ENCODE results near the gene IGSF3.

The IGSF3 gene

GRCh38 chr1:116544588-116545358 is 122.8 kb downstream of the IGSF3 start:
- ATAC-seq = no peak
- TF ChIP-seq GLIS3 (CRISPR knock-in tag; IDR thresholded peaks at IDR 0.05) = no peak
- no peak for TF ChIP-seq OSR1 (CRISPR knock-in tag; IDR thresholded peaks at IDR 0.05)
- TF ChIP-seq PPARA (CRISPR knock-in tag; IDR thresholded peaks at IDR 0.05; ENCODE audit: borderline replicate concordance) = no peak
- no peak for TF ChIP-seq ZC3H10 (CRISPR knock-in tag; IDR thresholded peaks at IDR 0.05)
- TF ChIP-seq ZNF8 (CRISPR knock-in tag; IDR thresholded peaks at IDR 0.05) = no peak
- no peak for TF ChIP-seq ESRRG (CRISPR knock-in tag; IDR thresholded peaks at IDR 0.05)
- TF ChIP-seq SNAI2 (CRISPR knock-in tag; IDR thresholded peaks at IDR 0.05) = no peak
- TF ChIP-seq POU6F1 (CRISPR knock-in tag; IDR thresholded peaks at IDR 0.05; ENCODE audit: borderline replicate concordance, low read depth) = no peak
- TF ChIP-seq TSHZ2 (CRISPR knock-in tag; IDR thresholded peaks at IDR 0.05) = no peak
- TF ChIP-seq ZFP3 (CRISPR knock-in tag; IDR thresholded peaks at IDR 0.05) = no peak
- no peak for TF ChIP-seq CREB5 (CRISPR knock-in tag; IDR thresholded peaks at IDR 0.05; ENCODE audit: low read depth)
- TF ChIP-seq TCF4 (CRISPR knock-in tag; IDR thresholded peaks at IDR 0.05; ENCODE audit: borderline replicate concordance) = no peak

- TF ChIP-seq ESRRG (CRISPR knock-in tag; IDR thresholded peaks at IDR 0.05) = no peak
- TF ChIP-seq CREB5 (CRISPR knock-in tag; IDR thresholded peaks at IDR 0.05; ENCODE audit: low read depth) = no peak
- no peak for TF ChIP-seq CSRNP3 (CRISPR knock-in tag; IDR thresholded peaks at IDR 0.05)
- no peak for TF ChIP-seq ZNF70 (CRISPR knock-in tag; IDR thresholded peaks at IDR 0.05)
- no peak for TF ChIP-seq CSDC2 (CRISPR knock-in tag; IDR thresholded peaks at IDR 0.05)
- no peak for TF ChIP-seq ZC3H10 (CRISPR knock-in tag; IDR thresholded peaks at IDR 0.05)
- TF ChIP-seq TSHZ2 (CRISPR knock-in tag; IDR thresholded peaks at IDR 0.05) = no peak
- TF ChIP-seq TCF4 (CRISPR knock-in tag; IDR thresholded peaks at IDR 0.05; ENCODE audit: borderline replicate concordance) = no peak
- no peak for TF ChIP-seq POU6F1 (CRISPR knock-in tag; IDR thresholded peaks at IDR 0.05; ENCODE audit: borderline replicate concordance, low read depth)
- no peak for TF ChIP-seq PPARA (CRISPR knock-in tag; IDR thresholded peaks at IDR 0.05; ENCODE audit: borderline replicate concordance)
- no peak for TF ChIP-seq RARB (CRISPR knock-in tag; IDR thresholded peaks at IDR 0.05)
- no peak for TF ChIP-seq TOX (CRISPR knock-in tag; IDR thresholded peaks at IDR 0.05; ENCODE audit: borderline replicate concordance)
- TF ChIP-seq SNAI2 (CRISPR knock-in tag; IDR thresholded peaks at IDR 0.05) = no peak
- no peak for TF ChIP-seq ZNF565 (CRISPR knock-in tag; conservative IDR thresholded peaks at IDR 0.05; ENCODE audit: low read depth)
- no peak for ATAC-seq
Observed at GRCh38 chr1:116540088-116540487, 127.4 kb downstream of the IGSF3 start.

Data from SK-N-SH treated with all-trans-retinoic acid at 6 μM for 48 hours (cell line).